Karpas-422 (cell line): ENCODE measurements around the gene TIE1. TPM values are rescaled to one million over a fixed set of nuclear protein-coding genes. Genes with fewer than 3 reads are reported as not detected.

Experiments used
- DNase-seq: peaks from one replicate; pipeline ENCODE4 v3.0.0-alpha.2; 2015
- H2AFZ ChIP-seq: fragments of 200-600 bp; sonication (generic); 2 replicates; pipeline ENCODE4 v1.6.1; 2014; ENCODE audit warnings: antibody characterized with exemption, low read length, mixed read lengths
- H3K27ac ChIP-seq: fragments of 200-600 bp; sonication (generic); 2 replicates; pipeline ENCODE4 v1.5.1; 2014; ENCODE audit warnings: mild to moderate bottlenecking, low read length, moderate library complexity
- H3K27me3 ChIP-seq: fragments of 200-600 bp; sonication (generic); 2 replicates; pipeline ENCODE4 v1.6.1; 2014; ENCODE audit warnings: low read length, mixed read lengths
- H3K36me3 ChIP-seq: fragments of 200-600 bp; sonication (generic); 2 replicates; pipeline ENCODE4 v1.6.1; 2014; ENCODE audit warnings: low read length, mixed read lengths; ENCODE audit not compliant: insufficient read depth
- H3K4me1 ChIP-seq: fragments of 200-600 bp; sonication (generic); 2 replicates; pipeline ENCODE4 v1.6.1; 2014; ENCODE audit warnings: mild to moderate bottlenecking, low read length, mixed read lengths
- H3K4me2 ChIP-seq: fragments of 200-600 bp; sonication (generic); 2 replicates; pipeline ENCODE4 v1.6.1; 2014; ENCODE audit warnings: low read length, low read depth, mild to moderate bottlenecking; ENCODE audit not compliant: poor library complexity, severe bottlenecking
- H3K4me3 ChIP-seq: fragments of 200-600 bp; sonication (generic); 2 replicates; pipeline ENCODE4 v1.5.1; 2014; ENCODE audit warnings: mild to moderate bottlenecking, antibody characterized with exemption, low read length, mixed read lengths
- H3K79me2 ChIP-seq: fragments of 200-600 bp; sonication (generic); 2 replicates; pipeline ENCODE4 v1.6.1; 2014; ENCODE audit warnings: mild to moderate bottlenecking, low read length, mixed read lengths
- H3K9ac ChIP-seq: fragments of 200-600 bp; sonication (generic); 2 replicates; pipeline ENCODE4 v1.6.0; 2014; ENCODE audit warnings: low read length
- H3K9me2 ChIP-seq: fragments of 200-600 bp; sonication (generic), shearing (Covaris generic); replicated peaks from 2 replicates; pipeline ENCODE4 v1.6.0; 2014; ENCODE audit warnings: mild to moderate bottlenecking, low read length, moderate library complexity; ENCODE audit not compliant: insufficient read depth
- H3K9me3 ChIP-seq: fragments of 300-700, 200-600 bp; sonication (generic); 2 replicates; pipeline ENCODE4 v1.6.1; 2014; ENCODE audit warnings: low read length, mixed read lengths
- H4K20me1 ChIP-seq: fragments of 200-600 bp; sonication (generic); 2 replicates; pipeline ENCODE4 v1.6.1; 2014; ENCODE audit warnings: mild to moderate bottlenecking, antibody characterized with exemption, low read length, low read depth; ENCODE audit not compliant: insufficient read depth
- total RNA-seq: library from RNA; depleted of rRNA; stranded (reverse); fragments of >200 nt; shearing (Covaris generic); gene quantifications from 2 replicates; pipeline ENCODE4 v1.2.3, GENCODE V29; 2014; ENCODE audit warnings: low replicate concordance

The TIE1 gene
- total RNA-seq, 1 experiment from 2014 or later = not detected

DNA sequence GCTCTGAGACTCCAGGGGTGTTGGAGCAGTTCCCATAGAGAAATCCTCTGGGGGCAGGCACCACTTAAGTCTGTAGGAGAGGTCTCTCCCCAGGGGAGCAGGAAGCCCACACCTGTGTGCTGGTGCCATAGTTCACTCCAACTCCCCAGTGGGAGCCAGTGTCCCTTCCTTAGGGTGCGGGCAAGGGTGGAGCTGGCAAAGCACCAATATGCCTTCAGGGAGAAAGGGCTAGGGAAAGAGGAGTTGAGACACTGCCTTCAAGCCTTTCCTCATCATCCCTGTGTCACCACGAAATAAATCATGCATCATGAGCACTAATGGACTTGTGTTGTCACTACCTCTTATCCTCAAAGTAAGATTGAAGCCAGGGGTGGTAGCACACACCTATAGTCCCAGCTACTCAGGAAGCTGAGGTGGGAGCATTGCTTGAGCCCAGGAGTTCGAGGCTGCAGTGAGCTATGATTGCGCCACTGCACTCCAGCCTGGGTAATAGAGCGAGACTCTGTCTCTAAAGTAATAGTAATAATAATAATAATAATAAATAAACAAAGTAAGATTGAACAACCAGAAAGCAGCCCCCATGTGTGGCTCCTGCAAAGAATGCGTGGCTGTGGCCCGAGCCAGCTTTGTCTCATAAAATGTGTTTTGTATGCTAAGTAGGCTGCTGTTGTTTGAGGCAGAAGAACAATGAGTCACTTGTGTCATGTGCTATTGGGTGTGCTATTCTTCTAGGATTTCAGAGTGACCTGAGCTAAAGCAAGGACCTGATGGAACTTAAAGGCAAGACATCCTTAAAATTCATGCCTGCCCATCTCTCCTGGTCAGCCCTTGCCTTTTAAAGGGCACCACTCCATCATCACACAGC, 6.7 kb upstream of the TIE1 start:
- H3K4me1 ChIP-seq = no peaks in the 10 kb centered on the region
- H3K9me2 ChIP-seq = no peaks in the 10 kb centered on the region
- no peak overlapping the region for H2AFZ ChIP-seq
- DNase-seq = no peak
- no peaks in the 10 kb centered on the region for H3K27me3 ChIP-seq
- H3K9me3 ChIP-seq = no peaks in the 10 kb centered on the region
- no peaks in the 10 kb centered on the region for H3K79me2 ChIP-seq
- no peak overlapping the region for H3K4me3 ChIP-seq
- H4K20me1 ChIP-seq = no peaks in the 10 kb centered on the region
- H3K36me3 ChIP-seq = no peaks in the 10 kb centered on the region
- H3K9ac ChIP-seq = no peak overlapping the region
- no peak overlapping the region for H3K4me2 ChIP-seq
- no peak overlapping the region for H3K27ac ChIP-seq

DNA sequence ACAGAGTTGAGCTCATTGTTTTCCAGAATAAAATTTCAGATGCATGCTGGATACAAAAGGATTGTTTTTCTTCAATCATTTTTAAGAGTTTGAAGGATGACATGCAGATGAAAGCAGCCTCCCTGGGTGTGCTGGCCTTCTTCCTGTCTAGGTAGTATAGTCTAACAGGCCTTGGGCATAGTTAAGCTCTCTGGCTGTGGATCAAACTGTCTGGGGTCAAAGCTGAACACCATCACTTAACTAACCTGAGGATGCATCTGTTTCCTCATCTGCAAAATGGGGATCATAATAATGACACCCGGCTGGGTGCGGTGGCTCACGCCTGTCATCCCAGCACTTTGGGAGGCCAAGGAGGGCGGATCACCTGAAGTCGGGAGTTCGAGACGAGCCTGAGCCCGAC, 6.0 kb upstream of the TIE1 start:
- Histone ChIP-seq H3K4me2 (no peak overlapping the region), H3K79me2 (no peaks in the 10 kb centered on the region), H3K27ac (no peak overlapping the region), H4K20me1 (no peaks in the 10 kb centered on the region), H3K27me3 (no peaks in the 10 kb centered on the region), H3K36me3 (no peaks in the 10 kb centered on the region), H3K4me3 (no peak overlapping the region), H3K4me1 (no peaks in the 10 kb centered on the region), H3K9me3 (no peaks in the 10 kb centered on the region), H2AFZ (no peak overlapping the region), H3K9me2 (no peaks in the 10 kb centered on the region), H3K9ac (no peak overlapping the region)
- DNase-seq = no peak

GRCh38 chr1:43296207-43296606, 4.6 kb upstream of the TIE1 start:
- no peak for DNase-seq
- no peak overlapping the region for H2AFZ ChIP-seq
- no peak overlapping the region for H3K4me3 ChIP-seq
- H3K9me2 ChIP-seq = no peaks in the 10 kb centered on the region
- H3K4me1 ChIP-seq = no peaks in the 10 kb centered on the region
- no peaks in the 10 kb centered on the region for H4K20me1 ChIP-seq
- H3K27me3 ChIP-seq = no peaks in the 10 kb centered on the region
- H3K4me2 ChIP-seq = no peak overlapping the region
- H3K9me3 ChIP-seq = no peaks in the 10 kb centered on the region
- no peak overlapping the region for H3K27ac ChIP-seq
- no peaks in the 10 kb centered on the region for H3K36me3 ChIP-seq
- H3K79me2 ChIP-seq = no peaks in the 10 kb centered on the region
- H3K9ac ChIP-seq = no peak overlapping the region

GRCh38 chr1:43298055-43298454, 2.7 kb upstream of the TIE1 start:
- H3K4me3 ChIP-seq = no peak overlapping the region
- no peaks in the 10 kb centered on the region for H3K36me3 ChIP-seq
- no peak overlapping the region for H2AFZ ChIP-seq
- H3K4me1 ChIP-seq = no peaks in the 10 kb centered on the region
- no peak overlapping the region for H3K27ac ChIP-seq
- H3K9me2 ChIP-seq = no peaks in the 10 kb centered on the region
- H3K27me3 ChIP-seq = no peaks in the 10 kb centered on the region
- H4K20me1 ChIP-seq = no peaks in the 10 kb centered on the region
- no peak overlapping the region for H3K4me2 ChIP-seq
- no peak overlapping the region for H3K9ac ChIP-seq
- H3K9me3 ChIP-seq = no peaks in the 10 kb centered on the region
- no peaks in the 10 kb centered on the region for H3K79me2 ChIP-seq
- DNase-seq = no peak

DNA sequence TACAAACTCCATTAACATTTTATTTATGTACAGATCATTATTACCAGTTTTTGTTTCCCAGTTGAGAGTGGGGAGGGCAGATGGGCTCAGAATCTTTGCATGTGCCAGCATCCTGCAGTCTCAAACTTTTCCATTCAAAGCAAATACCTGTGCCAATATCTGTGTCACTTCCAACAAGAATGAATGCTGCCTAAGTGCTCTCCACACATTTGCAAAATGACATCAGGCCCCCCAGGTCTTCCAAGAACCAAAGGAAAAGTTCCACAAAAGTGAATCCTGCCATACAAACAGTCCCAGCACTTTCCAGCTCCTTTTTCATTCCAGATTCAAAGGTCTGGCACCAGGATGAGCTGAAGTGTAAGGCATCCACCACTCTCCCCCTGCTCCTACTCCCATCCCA, 1.7 kb upstream of the TIE1 start:
- H3K27me3 ChIP-seq = no peaks in the 10 kb centered on the region
- H3K9me3 ChIP-seq = no peaks in the 10 kb centered on the region
- H3K27ac ChIP-seq = no peak overlapping the region
- H3K4me1 ChIP-seq = no peaks in the 10 kb centered on the region
- no peaks in the 10 kb centered on the region for H3K79me2 ChIP-seq
- H3K4me2 ChIP-seq = no peak overlapping the region
- H3K4me3 ChIP-seq = no peak overlapping the region
- DNase-seq = no peak
- H3K36me3 ChIP-seq = no peaks in the 10 kb centered on the region
- no peaks in the 10 kb centered on the region for H3K9me2 ChIP-seq
- H2AFZ ChIP-seq = no peak overlapping the region
- no peak overlapping the region for H3K9ac ChIP-seq
- no peaks in the 10 kb centered on the region for H4K20me1 ChIP-seq

GRCh38 chr1:43302201-43302600, 1.4 kb downstream of the TIE1 start:
- peaks cover 10% of the 10 kb centered on the region for H3K4me1 ChIP-seq
- H3K4me3 ChIP-seq = no peak overlapping the region
- no peaks in the 10 kb centered on the region for H4K20me1 ChIP-seq
- no peaks in the 10 kb centered on the region for H3K36me3 ChIP-seq
- H3K9ac ChIP-seq = no peak overlapping the region
- no peak for DNase-seq
- no peaks in the 10 kb centered on the region for H3K9me3 ChIP-seq
- no peaks in the 10 kb centered on the region for H3K9me2 ChIP-seq
- no peaks in the 10 kb centered on the region for H3K27me3 ChIP-seq
- no peak overlapping the region for H2AFZ ChIP-seq
- no peaks in the 10 kb centered on the region for H3K79me2 ChIP-seq
- H3K27ac ChIP-seq = no peak overlapping the region
- H3K4me2 ChIP-seq = no peak overlapping the region

- DNase-seq = no peak
- Histone ChIP-seq H3K4me2 (no peak overlapping the region), H3K27me3 (no peaks in the 10 kb centered on the region), H3K4me3 (no peak overlapping the region), H3K9me2 (no peaks in the 10 kb centered on the region), H3K79me2 (no peaks in the 10 kb centered on the region), H4K20me1 (no peaks in the 10 kb centered on the region), H3K4me1 (peaks cover 10% of the 10 kb centered on the region), H3K27ac (no peak overlapping the region), H3K9me3 (no peaks in the 10 kb centered on the region), H3K9ac (no peak overlapping the region), H3K36me3 (no peaks in the 10 kb centered on the region), H2AFZ (no peak overlapping the region)
Observed at GRCh38 chr1:43302721-43303470, 2.1 kb downstream of the TIE1 start.

GRCh38 chr1:43303471-43304313, 2.9 kb downstream of the TIE1 start:
- Histone ChIP-seq H3K9ac (no peak overlapping the region), H2AFZ (no peak overlapping the region), H3K27me3 (no peaks in the 10 kb centered on the region), H3K79me2 (no peaks in the 10 kb centered on the region), H3K36me3 (no peaks in the 10 kb centered on the region), H3K4me1 (peaks cover 10% of the 10 kb centered on the region), H3K9me3 (no peaks in the 10 kb centered on the region), H3K9me2 (no peaks in the 10 kb centered on the region), H3K4me2 (no peak overlapping the region), H3K27ac (no peak overlapping the region), H4K20me1 (no peaks in the 10 kb centered on the region), H3K4me3 (no peak overlapping the region)
- no peak for DNase-seq
